Neural progenitor cell (in vitro differentiated cells): ENCODE results near the gene SMARCB1.

Experiments used
- CTCF ChIP-seq: fragments of 200-600 bp; sonication (generic); IDR thresholded peaks from 2 replicates; pipeline ENCODE4 v1.5.1; 2017; ENCODE audit warnings: antibody characterized with exemption, mild to moderate bottlenecking
- EZH2 ChIP-seq: fragments of 200-600 bp; sonication (generic); IDR thresholded peaks from 2 replicates; pipeline ENCODE4 v1.6.1; 2017; ENCODE audit warnings: antibody characterized with exemption, mild to moderate bottlenecking, moderate library complexity
- EZH2phosphoT487 ChIP-seq: fragments of 200-600 bp; sonication (generic); IDR thresholded peaks from 2 replicates; pipeline ENCODE4 v1.6.1; 2017; ENCODE audit warnings: antibody characterized with exemption

GRCh38 chr22:23800297-23801237 lies 13.8 kb downstream of the SMARCB1 start:
- TF ChIP-seq CTCF (no peak), EZH2phosphoT487 (no peak), EZH2 (no peak)
